Activated CD4-positive, alpha-beta T cell treated with anti-CD3 and anti-CD28 coated beads, Interleukin-2, amount 10 ng/mL, durations not matched to agents 7 days and 5 days (primary cell): Measurements from ENCODE around the gene CYP2W1. TPM values are rescaled to one million over a fixed set of nuclear protein-coding genes. Genes with fewer than 3 reads are reported as not detected.
A peak's percentile ranks its signal among the peaks of the same experiment; 100 is the strongest.

Experiments used
- CTCF ChIA-PET: fragments of 350-600 bp; sonication (Branson Sonifier 250); formaldehyde crosslinking; loops from one replicate; lab custom pipeline; 2021; ENCODE audit warnings: antibody characterized with exemption; lab: Charles Lee
- POLR2A ChIA-PET: fragments of 350-600 bp; sonication (Branson Sonifier 250); formaldehyde crosslinking; loops from one replicate; lab custom pipeline; 2021; ENCODE audit warnings: antibody characterized with exemption; lab: Charles Lee
- DNase-seq: peaks from one replicate; pipeline ENCODE4 v3.0.0-alpha.2; 2020
- H3K27ac Mint-ChIP-seq: one replicate; pipeline ENCODE4 v1.8.0; 2021; ENCODE audit warnings: mild to moderate bottlenecking, moderate library complexity, mixed read lengths
- H3K27me3 Mint-ChIP-seq: one replicate; pipeline ENCODE4 v1.8.0; 2021; ENCODE audit warnings: mixed read lengths
- H3K36me3 Mint-ChIP-seq: one replicate; pipeline ENCODE4 v1.8.0; 2021; ENCODE audit warnings: low read depth, mixed read lengths
- H3K4me1 Mint-ChIP-seq: one replicate; pipeline ENCODE4 v1.8.0; 2021; ENCODE audit warnings: mixed read lengths
- H3K4me3 Mint-ChIP-seq: one replicate; pipeline ENCODE4 v1.8.0; 2021; ENCODE audit warnings: mild to moderate bottlenecking, moderate library complexity, mixed read lengths
- H3K9me3 Mint-ChIP-seq: one replicate; pipeline ENCODE4 v1.8.0; 2021; ENCODE audit warnings: mixed read lengths
- total RNA-seq, 2 experiments: library from RNA; stranded (reverse); gene quantifications; one replicate each; pipeline ENCODE4 v1.2.3, GENCODE V29; 2021

Gene CYP2W1
- total RNA-seq, 2 experiments from 2014 or later: not detected

- Mint-ChIP-seq H3K36me3 (peaks cover 10% of the 10 kb centered on the region), H3K9me3 (no peaks in the 10 kb centered on the region), H3K27ac (no peak overlapping the region), H3K4me1 (peaks cover 14% of the 10 kb centered on the region), H3K4me3 (no peak overlapping the region), H3K27me3 (peaks cover 7% of the 10 kb centered on the region)
- CTCF ChIA-PET: interaction anchor here (0.7 to 1.0 kb wide), 3 partner anchors 28 to 271 kb away, joined by 3 read pairs; no protein-coding TSS in a partner anchor
- POLR2A ChIA-PET: no interaction called here
- no peak for DNase-seq
Observed at GRCh38 chr7:964401-965231, 18.4 kb upstream of the CYP2W1 start.

DNA sequence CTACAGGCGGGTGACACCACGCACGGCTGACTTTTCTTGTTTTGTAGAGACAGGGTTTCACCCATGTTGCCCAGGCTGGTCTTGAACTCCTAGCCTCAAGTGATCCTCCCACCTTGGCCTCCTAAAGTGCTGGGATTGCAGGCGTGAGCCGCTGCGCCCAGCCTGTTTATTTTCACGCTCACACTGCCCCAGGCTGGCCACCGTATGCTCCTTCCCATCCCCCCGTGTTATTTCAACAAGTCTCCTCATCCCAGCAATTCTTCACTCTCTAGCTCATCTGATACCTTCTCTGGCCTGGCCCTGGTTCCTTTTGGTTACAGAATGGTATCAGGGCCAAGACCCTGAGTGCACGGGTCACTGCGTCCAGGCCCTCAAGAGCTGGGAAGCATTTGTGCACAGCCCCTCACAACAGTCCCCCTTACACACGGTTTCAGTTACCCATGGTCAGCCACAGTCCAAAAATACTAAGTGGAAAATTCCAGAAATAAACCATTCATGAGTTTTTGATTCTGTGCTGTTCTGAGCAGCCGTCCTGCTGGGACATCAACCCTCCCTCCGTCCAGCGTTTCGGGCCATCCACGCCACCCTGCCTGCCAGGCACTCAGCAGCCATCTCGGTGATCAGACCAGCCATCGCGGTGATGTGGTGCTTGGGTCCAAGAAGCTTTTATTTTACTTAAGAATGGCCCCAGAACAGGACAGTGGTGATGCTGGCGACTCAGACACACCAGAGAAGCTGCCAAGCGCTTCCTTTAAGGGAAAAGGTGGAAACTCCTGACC, 16.5 kb upstream of the CYP2W1 start:
- no peak for DNase-seq
- H3K27ac Mint-ChIP-seq: no peak overlapping the region
- no peak overlapping the region for H3K4me3 Mint-ChIP-seq
- CTCF ChIA-PET: interaction anchor here (0.6 kb wide), 1 partner anchor 508 kb away, joined by 3 read pairs; no protein-coding TSS in a partner anchor
- no peaks in the 10 kb centered on the region for H3K9me3 Mint-ChIP-seq
- H3K4me1 Mint-ChIP-seq: peaks cover 20% of the 10 kb centered on the region
- peaks cover 19% of the 10 kb centered on the region for H3K36me3 Mint-ChIP-seq
- peaks cover 7% of the 10 kb centered on the region for H3K27me3 Mint-ChIP-seq
- POLR2A ChIA-PET: no interaction called here

DNA sequence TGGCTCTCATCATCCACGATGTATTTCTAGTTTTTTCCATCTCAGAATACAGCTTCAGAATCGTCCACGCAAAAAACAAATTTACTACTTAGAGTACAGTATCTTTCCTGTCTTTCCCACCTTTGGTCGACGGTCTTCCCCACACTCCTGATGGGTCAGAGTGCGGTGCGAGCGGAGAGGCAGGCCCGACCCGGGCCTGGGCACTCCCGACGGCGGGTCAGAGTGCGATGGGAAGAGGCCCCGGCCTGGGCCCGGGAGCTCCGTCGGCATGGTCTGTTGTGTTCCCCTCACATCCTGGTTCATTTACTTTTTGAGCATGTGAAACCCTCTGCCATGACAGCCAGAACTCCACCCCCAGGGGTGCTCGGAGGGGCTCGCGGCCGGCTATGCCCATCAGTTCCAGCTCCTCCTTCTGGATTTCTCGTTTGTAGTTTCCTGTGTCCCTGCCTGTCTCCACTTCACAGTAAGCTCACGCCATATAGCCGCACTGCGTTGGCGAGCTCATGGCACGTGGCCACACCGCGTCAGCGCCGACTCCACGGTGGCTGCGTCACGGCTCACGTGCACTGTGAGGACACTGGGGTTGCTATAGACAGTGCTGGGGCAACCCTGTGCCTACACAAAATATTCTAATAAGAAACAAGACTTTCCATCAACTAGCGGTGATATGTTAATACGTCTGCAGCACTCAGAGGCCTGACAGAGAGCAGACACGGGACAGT, 15.5 kb upstream of the CYP2W1 start:
- peaks cover 4% of the 10 kb centered on the region for H3K27me3 Mint-ChIP-seq
- POLR2A ChIA-PET: no interaction called here
- no peak for DNase-seq
- H3K9me3 Mint-ChIP-seq: no peaks in the 10 kb centered on the region
- no peak overlapping the region for H3K4me3 Mint-ChIP-seq
- H3K36me3 Mint-ChIP-seq: peaks cover 26% of the 10 kb centered on the region
- CTCF ChIA-PET: no interaction called here
- H3K27ac Mint-ChIP-seq: no peak overlapping the region
- peaks cover 27% of the 10 kb centered on the region for H3K4me1 Mint-ChIP-seq

DNA sequence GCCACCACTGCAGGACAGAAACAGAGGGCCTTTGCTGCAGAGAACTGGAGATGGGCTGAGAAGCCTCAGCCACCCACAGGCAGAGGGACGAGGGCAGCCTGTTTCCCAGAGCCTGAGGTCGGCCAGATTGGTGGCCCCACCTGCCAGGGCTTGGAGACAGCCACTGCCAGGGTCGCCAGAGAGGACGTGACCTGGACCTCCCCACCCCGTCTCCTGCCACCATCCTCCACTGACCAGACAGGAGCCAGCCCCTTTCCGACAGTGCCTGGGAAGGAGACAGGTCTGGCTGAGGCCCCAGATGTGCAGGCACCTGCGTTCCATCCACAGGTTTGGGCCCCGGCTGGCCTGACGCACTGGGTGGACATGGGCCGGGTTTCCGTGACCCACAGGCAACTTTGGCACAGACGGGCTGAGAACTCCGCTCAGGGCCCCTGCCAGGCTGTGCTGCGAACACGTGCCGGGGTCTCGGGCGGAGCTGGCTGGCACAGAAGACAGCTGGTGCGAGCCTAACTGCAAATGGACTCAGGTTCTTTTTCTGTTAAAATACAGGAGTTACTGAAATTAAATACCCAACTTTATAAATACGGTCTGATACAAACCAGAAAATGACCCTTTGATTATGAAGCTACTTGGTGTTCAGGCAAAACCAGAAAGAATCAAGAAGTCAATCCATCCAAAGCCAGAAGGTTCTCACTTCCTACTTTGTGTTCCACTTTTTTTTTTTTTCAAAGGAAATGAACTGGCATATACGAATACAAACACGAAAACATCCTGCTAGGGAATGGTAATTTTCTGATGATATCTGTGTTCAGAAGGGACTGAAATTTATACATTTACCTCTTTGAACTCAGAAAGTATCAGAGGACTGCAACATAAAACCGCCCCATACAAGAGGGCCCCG, 14.5 kb upstream of the CYP2W1 start:
- POLR2A ChIA-PET: interaction anchor here (0.5 kb wide), 1 partner anchor 151 kb away, joined by 3 read pairs; no protein-coding TSS in a partner anchor
- peaks cover 4% of the 10 kb centered on the region for H3K27me3 Mint-ChIP-seq
- DNase-seq: no peak
- H3K36me3 Mint-ChIP-seq: peaks cover 31% of the 10 kb centered on the region
- H3K4me1 Mint-ChIP-seq: peaks cover 36% of the 10 kb centered on the region
- H3K9me3 Mint-ChIP-seq: no peaks in the 10 kb centered on the region
- no peak overlapping the region for H3K27ac Mint-ChIP-seq
- CTCF ChIA-PET: no interaction called here
- no peak overlapping the region for H3K4me3 Mint-ChIP-seq

- Mint-ChIP-seq H3K4me3 (no peak overlapping the region), H3K27me3 (peaks cover 2% of the 10 kb centered on the region), H3K9me3 (no peaks in the 10 kb centered on the region), H3K4me1 (peaks cover 37% of the 10 kb centered on the region), H3K36me3 (peaks cover 33% of the 10 kb centered on the region), H3K27ac (no peak overlapping the region)
- DNase-seq: no peak
- POLR2A ChIA-PET: no interaction called here
- CTCF ChIA-PET: interaction anchor here (0.6 to 0.9 kb wide), 2 partner anchors 11 to 44 kb away, joined by 3 to 6 read pairs; no protein-coding TSS in a partner anchor
Observed at GRCh38 chr7:969403-969802, 13.6 kb upstream of the CYP2W1 start.

- ChIA-PET POLR2A (no interaction called here), CTCF (no interaction called here)
- Mint-ChIP-seq H3K4me3 (no peak overlapping the region), H3K36me3 (peaks cover 33% of the 10 kb centered on the region), H3K9me3 (no peaks in the 10 kb centered on the region), H3K27ac (no peak overlapping the region), H3K4me1 (peaks cover 32% of the 10 kb centered on the region), H3K27me3 (no peaks in the 10 kb centered on the region)
- no peak for DNase-seq
Observed at GRCh38 chr7:970744-971143, 12.2 kb upstream of the CYP2W1 start.

- H3K27ac Mint-ChIP-seq: peak overlapping the region; percentile 31
- peaks cover 31% of the 10 kb centered on the region for H3K36me3 Mint-ChIP-seq
- POLR2A ChIA-PET: interaction anchor here (0.6 kb wide), 1 partner anchor 1554 kb away, joined by 3 read pairs; no protein-coding TSS in a partner anchor
Observed at GRCh38 chr7:972110-972509, 10.9 kb upstream of the CYP2W1 start.

DNA sequence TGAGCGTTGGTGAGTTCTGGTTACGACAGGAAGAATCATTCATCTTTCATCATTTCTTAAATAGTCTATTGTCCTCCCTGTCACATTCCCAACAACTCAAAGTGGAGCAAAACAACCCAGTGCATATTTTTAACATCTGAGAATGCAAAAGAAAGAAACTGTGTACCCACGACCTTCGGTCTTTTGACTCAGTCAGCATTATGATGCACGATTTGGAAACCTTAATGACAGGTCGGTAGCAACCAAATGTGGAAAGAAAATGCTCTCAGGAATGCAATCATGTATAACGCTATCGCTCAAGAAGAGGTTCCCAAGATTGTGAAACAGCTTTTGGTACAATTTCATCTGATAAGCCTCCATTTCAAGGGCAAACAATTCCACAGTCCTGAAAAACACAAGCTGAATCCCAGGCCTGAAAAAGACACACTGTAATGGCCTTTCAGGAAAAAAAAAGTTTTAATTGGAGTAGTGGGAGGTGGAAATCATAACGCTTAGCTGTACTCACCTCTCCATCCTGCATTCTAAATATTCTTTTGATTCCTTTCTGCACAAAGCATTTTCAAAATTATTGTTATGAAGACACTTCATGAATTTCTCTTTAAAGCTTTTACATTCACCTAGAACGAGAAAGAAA, 10.2 kb upstream of the CYP2W1 start:
- H3K27ac Mint-ChIP-seq: no peak overlapping the region
- peak overlapping the region; percentile 56 for H3K4me3 Mint-ChIP-seq
- H3K36me3 Mint-ChIP-seq: peaks cover 25% of the 10 kb centered on the region

More at GRCh38 chr7:972110-972509, 10.9 kb upstream of the CYP2W1 start:
- Mint-ChIP-seq H3K4me3 (peak overlapping the region; percentile 7), H3K4me1 (peaks cover 28% of the 10 kb centered on the region), H3K27me3 (no peaks in the 10 kb centered on the region), H3K9me3 (no peaks in the 10 kb centered on the region)
- DNase-seq: no peak
- CTCF ChIA-PET: interaction anchor here (0.9 to 2.5 kb wide), 5 partner anchors 21 to 94 kb away, joined by 3 to 10 read pairs (median 3); no protein-coding TSS in a partner anchor

DNA sequence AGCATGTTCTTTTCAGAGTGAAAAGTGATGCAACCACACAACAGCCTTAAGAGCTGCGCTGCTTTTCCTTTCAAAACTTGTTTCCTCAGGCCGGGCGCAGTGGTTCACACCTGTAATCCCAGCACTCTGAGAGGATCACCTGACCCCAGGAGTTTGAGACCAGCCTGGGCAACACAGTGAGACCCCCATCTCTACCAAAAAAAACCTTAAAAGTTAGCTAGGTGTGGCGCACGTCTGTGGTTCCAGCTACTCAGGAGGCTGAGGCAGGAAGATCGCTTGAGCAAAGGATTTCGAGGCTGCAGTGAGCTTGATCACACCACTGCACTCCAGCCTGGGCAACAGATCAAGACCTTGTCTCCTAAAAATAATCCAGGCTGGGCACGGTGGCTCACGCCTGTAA, 9.7 kb upstream of the CYP2W1 start:
- H3K4me3 Mint-ChIP-seq: peak overlapping the region; percentile 56
- peaks cover 23% of the 10 kb centered on the region for H3K36me3 Mint-ChIP-seq
- ChIA-PET CTCF (interaction anchor here (0.7 to 6.4 kb wide), 8 partner anchors 12 to 93 kb away, joined by 3 to 61 read pairs (median 4); partner anchors contain the start of gene ADAP1), POLR2A (interaction anchor here (0.7 kb wide), 2 partner anchors 46 to 48 kb away, joined by 3 to 7 read pairs; no protein-coding TSS in a partner anchor)
- H3K27me3 Mint-ChIP-seq: no peaks in the 10 kb centered on the region
- DNase-seq: no peak
- H3K9me3 Mint-ChIP-seq: no peaks in the 10 kb centered on the region
- H3K27ac Mint-ChIP-seq: no peak overlapping the region
- H3K4me1 Mint-ChIP-seq: peaks cover 28% of the 10 kb centered on the region

More for the DNA sequence above, 10.2 kb upstream of the CYP2W1 start:
- ChIA-PET CTCF (interaction anchor here (0.7 to 2.5 kb wide), 8 partner anchors 12 to 93 kb away, joined by 3 to 10 read pairs (median 4); partner anchors contain the start of gene ADAP1), POLR2A (interaction anchor here (0.6 to 0.7 kb wide), 2 partner anchors 47 to 1553 kb away, joined by 3 read pairs; no protein-coding TSS in a partner anchor)
- DNase-seq: no peak
- Mint-ChIP-seq H3K27me3 (no peaks in the 10 kb centered on the region), H3K4me1 (peaks cover 28% of the 10 kb centered on the region), H3K9me3 (no peaks in the 10 kb centered on the region)

DNA sequence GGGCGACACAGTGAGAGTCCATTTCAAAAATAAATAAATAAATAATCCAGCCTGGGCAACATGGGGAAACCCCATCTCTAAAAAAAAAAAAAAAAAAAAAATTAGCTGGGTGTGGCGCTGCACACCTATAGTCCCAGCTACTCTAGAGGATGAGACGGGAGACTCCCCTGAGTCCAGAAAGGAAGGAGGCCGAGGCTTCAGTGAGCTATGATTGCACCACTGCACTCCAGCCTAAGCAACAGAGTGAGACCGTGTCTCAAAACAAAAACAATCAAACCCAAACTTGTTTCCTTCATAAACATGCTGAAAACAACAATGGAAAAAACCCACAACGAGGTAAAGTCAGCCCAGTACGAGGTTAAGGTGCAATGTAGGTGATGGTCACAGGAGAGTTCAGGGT, 8.8 kb upstream of the CYP2W1 start:
- no peak for DNase-seq
- no peaks in the 10 kb centered on the region for H3K9me3 Mint-ChIP-seq
- ChIA-PET POLR2A (no interaction called here), CTCF (interaction anchor here (0.7 to 6.4 kb wide), 5 partner anchors 10 to 92 kb away, joined by 3 to 61 read pairs (median 4); no protein-coding TSS in a partner anchor)
- H3K27ac Mint-ChIP-seq: peak overlapping the region; percentile 91
- peaks cover 23% of the 10 kb centered on the region for H3K36me3 Mint-ChIP-seq
- H3K4me1 Mint-ChIP-seq: peaks cover 28% of the 10 kb centered on the region
- no peaks in the 10 kb centered on the region for H3K27me3 Mint-ChIP-seq
- peak overlapping the region; percentile 91 for H3K4me3 Mint-ChIP-seq
